UCSD-AML1 (cell line): Measurements from ENCODE around the gene DYNC2LI1.

Experiments
- DNase-seq: peaks from one replicate; lab custom pipeline; 2025; ENCODE audit not compliant: unreplicated experiment; lab: John Stamatoyannopoulos, UW

DYNC2LI1 gene

DNA sequence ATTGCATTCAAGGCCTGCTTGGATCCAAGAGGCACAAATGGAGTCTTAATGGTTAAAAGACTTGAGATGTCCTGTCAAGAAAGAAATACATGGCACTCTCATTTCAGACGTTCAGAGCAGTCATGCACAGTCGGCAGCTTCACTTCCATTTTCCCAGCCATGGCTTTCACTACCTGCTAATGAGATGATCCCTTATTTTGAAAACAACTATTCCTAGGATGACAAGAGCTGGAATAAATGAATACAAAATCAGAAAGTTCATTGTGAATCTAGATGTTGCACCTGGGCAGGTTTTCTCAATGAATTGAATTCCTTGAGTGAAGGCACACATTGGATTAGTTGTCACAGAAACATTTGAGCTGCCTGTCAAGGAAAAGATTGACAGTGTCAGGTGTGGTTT is 39.1 kb downstream of the DYNC2LI1 start:
- DNase-seq, result no peak

DNA sequence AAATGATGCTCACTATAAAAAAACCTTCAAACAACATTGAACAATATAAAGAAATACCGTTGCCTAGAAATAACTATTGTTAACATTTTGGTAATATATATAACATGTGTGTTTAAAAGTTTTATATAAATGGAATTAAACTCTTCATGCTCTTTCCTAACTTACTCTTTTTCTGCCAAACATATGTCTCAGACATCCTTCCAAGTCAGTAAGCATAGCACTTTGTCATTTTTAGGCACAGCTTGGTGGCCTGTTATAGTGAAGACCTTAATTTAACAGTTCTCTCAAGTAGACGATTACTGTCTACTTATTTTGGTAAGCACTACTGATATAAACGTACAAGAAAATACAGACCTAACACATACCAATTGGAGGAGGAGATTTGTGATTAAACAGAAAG is 40.9 kb downstream of the DYNC2LI1 start:
- DNase-seq, result no peak

DNA sequence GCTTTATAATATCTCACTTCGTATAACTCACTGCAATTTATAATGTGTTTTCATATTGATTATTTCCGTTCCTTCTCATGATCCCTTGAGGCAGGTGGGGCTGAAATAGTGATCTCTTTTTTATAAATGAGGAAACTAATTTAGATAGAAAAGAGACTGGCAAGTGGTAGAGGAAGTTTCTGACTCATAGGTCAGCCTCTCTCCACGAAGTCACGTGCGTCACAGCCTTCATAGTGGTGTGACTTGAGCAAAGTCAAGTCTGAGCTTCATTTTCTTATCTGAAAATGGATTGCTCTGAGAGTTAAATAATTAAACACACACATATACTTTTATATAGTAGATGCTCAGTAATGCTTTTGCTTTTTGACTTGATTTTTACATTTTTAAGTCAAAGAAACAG is 44.9 kb downstream of the DYNC2LI1 start:
- no peak for DNase-seq

DNA sequence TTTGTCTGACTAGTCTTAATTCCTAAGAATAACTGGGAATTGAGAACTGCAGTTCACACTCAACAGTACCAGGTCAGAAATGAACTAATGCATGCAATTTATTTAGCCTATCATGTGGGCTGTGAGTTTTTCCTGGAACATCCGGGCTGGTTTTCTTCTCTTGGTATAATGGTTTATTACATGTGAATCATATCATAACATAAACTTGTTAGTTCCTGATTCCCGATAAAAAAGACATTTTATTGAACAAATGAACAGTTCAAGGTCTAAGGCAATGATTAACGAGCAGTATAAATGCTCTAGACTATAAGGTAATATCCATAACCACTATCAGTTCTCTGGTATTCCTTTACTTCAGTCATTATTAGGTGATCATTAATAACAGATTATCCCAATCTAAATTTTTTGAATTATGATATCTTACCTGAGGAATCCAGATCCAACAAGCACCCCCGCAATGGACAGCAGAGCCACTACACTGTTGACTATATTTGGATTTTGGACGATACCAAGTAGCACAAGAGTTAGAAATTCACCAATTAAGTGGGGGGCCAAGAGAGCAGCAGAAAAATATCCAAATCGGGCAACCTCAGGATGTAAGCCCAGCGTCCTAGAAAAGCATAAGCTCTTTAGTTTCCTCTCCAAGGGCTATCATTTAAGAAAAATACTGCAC is 45.8 kb downstream of the DYNC2LI1 start:
- DNase-seq, result no peak

DNA sequence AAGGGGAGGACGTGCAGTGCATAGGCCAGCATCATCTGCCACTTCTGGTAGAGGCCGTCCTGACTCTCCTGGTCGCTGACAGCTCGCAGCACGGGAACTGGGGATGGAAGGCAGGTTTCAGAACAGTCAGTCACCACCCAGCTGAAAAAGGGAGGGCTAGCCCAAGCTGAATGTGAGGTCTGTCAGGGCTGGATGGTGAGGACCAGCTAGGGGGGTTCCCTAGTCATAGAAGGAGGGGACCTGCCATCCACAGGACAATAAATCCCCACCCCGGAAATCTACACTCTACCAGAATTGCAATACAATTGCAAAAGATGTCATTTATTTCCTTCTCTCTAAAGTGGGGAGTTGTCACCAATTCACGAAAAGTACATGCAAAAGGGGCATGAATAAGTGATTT is 49.0 kb downstream of the DYNC2LI1 start:
- no peak for DNase-seq

DNA sequence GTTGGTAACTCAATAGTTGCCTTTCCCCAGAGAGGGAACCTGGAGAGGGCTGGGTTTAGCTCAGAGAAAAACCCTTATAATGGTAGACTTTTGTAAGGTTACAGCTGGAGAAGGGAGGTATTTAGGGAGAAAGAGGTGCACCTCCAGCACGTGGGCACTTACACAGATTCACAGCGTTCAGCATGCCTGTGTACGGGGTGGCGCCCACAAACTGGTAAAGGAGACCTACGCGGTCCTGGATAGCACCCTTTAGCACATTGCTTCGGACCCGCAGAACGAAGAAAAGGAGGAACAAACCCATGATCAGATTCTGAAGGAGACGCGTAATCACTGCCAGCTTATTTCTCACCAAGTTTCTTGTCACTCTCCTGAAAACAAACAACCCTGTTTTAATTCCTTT is 49.9 kb downstream of the DYNC2LI1 start:
- no peak for DNase-seq

DNA sequence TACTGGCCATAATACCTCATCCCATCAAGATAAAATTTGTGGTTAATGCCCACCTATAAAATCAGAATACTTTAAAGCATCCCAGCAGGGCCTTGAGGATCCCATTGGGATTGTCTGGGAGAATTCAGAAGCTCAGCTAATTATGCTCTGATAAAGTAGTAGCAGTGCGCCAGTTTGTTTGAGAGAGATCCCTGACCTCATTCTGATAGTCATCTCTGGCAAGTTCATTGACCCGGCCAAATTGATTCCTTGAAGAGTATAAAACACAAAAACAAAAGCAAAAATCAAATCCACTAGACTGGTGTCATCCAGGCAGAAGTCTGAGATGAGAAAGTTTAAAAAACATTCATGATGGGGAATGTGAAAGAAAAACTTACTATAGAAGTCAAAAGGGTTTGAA is 50.7 kb downstream of the DYNC2LI1 start:
- no peak for DNase-seq

DNA sequence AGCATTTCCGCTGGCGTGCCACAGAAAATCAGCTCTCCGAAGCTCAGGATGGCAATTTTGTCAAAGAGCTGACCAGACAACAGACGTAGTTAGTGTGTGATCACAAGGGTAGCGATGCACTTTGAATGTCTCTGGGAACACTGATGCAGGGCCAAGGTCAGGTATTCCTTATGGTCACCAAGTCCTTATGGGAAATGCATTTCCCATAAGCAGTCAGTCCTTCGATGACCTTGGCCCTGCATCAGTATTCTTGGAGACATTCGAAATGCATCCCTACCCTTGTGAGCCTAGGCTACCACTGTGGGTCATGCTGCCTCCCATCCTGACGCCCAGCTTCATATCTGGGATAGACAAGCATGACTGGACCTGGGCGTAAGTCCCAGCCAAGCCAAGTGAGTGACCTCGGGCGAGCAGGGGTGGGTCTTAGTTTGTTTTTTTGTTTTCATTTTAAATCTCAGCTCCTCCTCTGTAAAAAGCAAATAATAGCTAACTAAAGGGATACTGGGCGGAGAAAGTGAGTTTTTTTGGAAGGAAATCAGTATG is 51.2 kb downstream of the DYNC2LI1 start:
- DNase-seq, result no peak

DNA sequence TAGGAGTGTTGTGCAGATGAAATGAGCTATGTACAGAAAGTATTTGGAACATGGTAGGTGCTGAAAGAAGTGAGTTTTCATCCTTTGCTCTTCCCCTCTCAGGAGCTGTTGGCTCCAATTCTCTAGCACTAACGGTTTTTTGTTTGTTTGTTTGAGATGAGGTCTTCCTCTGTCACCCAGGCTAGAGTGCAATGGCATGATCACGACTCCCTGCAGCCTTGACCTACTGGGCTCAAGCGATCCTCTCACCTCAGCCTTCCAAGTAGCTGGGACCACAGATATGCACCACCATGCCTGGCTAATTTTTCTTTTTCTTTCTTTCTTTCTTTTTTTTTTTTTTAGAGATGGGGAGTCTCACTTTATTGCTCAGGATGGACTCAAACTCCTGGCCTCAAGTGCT is 52.0 kb downstream of the DYNC2LI1 start:
- DNase-seq, result no peak

DNA sequence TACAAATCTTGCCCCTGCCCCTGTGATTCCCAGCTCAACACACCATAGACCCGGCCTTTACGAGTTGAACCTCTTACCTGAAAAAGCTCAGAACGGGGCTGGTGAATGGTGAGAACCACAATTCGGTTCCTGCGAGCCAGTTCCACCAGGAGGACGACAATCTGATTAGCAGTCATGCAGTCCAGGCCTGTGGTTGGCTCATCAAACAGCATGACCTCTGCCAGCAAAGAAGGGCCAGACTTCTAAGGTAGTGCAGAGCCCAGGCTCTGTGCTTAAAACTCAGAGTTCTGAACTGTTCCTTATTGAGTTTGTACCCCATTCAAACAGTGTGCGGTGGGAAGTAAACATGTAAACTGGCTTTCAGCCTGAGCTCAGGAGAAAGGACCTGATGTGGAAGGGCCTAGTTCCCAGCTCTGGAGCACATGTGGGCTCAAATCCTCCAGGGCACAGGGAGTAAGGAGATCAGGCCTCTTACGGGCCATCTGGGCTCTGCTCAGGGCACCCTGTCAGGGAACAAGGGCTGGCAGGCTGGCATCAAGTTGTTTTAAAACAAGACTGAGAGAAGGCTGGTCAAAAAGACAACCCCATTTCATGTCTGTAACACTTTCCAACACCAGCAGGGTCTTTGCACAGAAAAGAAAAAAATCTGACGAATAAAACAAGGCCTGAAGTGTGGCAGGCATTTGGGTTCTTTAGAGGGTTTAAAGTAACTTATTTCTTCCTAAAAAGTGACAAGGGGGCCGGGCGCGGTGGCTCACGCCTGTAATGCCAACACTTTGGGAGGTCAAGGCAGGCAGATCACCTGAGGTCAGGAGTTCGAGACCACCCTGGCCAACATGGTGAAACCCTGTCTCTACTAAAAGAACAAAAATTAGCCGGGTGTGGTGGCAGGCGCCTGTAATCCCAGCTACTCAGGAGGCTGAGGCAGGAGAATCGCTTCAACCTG is 52.7 kb downstream of the DYNC2LI1 start:
- DNase-seq, result no peak

DNA sequence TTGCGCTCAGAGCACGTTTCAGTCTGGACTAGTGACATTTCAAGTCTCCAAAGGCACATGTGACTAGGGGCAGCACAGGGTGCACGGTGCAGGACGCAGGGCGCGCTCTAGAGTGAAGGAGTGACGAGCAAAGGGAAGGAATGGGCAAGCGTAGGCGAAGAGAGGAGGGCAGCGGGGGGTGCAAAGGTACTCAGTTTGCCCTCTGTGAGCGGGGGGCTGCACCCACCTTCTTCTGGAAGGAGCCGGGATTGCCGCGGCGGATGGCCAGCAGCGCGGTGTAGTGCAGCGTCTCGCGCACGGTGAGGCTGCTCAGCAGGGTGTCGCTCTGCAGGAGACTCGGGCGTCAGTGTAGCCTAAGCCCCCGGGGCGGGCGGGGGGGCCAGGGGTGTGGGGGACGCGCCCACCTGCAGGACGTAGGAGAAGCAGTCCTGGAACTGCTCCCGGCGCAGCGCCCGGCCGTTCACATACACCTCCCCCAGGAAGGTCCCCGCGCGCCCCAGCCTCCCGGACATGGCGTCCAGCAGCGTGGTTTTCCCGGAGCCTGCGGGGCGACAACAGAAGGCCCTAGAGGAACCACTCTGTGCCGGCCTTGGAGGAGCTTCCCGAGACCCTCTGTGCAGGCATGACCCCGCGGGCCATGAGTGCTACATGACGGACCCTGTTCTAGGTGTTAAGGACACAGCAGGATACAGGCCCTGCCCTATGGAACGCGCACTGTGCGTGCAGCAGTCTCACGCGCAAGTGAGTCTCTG is 57.9 kb downstream of the DYNC2LI1 start:
- DNase-seq, result no peak

DNA sequence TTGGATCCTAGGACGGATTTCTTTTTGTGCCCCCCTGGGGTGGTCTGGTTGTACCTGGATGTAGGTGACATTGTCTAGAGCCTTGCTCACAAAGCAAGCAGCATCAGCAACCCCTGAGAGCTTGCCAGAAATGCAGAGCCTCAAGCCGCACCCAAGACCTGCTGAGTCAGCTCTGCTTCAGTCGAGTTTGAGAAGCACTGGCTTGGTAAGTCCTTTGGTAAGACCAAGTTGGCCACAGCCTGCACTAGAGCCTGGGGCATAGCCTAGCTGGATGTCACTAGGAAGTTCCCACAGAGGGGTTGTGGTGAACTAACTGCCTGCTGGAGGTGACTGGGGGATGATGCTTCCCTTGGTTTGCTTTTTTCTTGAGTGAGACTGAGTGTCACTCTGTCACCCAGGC is 58.6 kb downstream of the DYNC2LI1 start:
- DNase-seq, result no peak

DNA sequence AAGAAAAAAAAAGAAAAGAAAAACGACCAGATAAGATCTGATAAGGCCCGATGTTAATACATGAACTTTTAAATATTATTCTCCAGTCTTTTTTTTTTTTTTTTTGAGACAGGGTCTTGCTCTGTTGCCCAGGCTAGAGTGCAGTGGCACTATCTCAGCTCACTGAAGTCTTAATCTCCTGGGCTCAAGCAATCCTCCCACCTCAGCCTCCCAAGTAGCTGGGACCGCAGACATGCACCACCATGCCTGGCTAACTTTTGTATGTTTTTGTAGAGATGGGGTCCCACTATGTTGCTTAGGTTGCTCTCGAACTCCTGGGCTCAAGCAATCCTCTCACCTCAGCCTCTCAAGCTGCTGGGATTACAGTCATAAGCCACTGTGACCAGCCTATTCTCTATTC is 63.2 kb downstream of the DYNC2LI1 start:
- no peak for DNase-seq

DNA sequence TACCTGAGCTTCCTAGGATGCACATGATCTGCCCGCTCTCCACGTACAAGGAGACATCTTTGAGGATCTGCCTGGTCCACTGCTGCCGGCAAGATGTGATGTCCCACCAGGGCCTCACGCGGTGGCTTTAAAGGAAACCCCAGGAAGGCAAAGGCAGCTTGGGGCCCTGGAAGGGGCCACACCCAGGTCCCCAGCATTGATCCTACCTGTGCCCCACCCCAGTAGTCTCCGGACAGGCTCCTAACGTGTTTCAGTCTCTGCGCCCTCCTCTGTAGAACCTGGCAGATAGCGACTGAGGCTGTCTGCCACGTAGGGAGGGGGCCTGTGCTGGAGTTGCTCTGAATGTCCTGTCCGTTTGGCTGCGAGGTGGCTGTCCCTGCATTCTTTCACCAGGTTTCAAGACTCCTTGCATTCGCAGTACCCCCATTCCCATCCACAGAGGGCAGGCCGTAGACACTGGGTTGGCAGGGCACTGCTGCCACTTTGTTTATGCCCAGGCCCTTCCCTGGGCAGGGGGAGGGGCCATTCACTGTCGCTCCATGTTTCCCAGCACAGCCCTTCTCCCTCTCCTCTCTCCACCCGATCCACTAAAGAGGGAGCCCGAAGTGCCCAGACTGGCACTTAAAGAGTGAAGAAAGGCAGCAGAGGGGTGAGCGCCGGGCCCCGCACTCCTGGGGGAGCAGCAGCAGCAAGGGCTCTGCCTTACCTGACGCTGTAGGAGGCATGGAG is 64.2 kb downstream of the DYNC2LI1 start:
- no peak for DNase-seq

DNA sequence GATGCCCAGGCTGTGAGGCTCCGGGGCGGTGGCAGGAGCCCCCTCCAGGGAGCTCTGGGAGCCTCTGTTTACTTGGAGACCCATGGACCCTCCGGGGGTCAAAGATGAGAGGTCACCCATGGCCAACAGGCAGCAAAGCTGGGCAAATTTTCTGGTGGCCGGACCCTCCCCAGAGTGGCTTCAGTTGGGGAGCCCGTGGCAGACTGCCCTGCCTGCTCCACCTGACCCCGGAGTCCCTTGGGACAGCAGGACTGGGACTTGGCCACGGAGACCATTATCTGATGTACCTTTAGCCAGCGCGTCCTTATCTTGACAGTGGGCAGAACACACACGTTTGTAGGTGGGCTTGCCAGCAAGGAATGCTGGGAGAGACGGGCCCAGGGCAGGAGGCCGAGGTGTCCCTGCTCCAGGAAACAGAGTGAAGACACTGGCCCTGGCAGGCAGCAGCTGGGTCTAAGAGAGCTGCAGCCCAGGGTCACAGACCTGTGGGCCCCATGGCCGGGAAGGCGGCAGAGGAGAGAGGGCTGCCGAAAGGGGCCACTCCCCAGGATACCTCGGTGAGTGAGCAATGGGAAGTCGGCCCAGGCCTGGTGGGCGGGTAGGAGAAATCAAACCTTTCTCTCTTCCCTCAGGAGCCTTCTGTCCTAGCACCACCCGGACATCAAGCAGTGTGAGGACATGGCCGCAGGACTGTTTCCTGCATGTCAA is 64.9 kb downstream of the DYNC2LI1 start, which contains the start of the genes ABCG5 and ABCG8:
Gene ABCG5, minus strand, starts transcription at position 280 of the 708 bp plus-strand sequence. Its CDS starts 160 bp downstream, at position 120.
Gene ABCG8, plus strand, starts transcription at position 412 of the 708 bp plus-strand sequence. Its CDS starts 83 bp downstream, at position 495.
- no peak for DNase-seq

DNA sequence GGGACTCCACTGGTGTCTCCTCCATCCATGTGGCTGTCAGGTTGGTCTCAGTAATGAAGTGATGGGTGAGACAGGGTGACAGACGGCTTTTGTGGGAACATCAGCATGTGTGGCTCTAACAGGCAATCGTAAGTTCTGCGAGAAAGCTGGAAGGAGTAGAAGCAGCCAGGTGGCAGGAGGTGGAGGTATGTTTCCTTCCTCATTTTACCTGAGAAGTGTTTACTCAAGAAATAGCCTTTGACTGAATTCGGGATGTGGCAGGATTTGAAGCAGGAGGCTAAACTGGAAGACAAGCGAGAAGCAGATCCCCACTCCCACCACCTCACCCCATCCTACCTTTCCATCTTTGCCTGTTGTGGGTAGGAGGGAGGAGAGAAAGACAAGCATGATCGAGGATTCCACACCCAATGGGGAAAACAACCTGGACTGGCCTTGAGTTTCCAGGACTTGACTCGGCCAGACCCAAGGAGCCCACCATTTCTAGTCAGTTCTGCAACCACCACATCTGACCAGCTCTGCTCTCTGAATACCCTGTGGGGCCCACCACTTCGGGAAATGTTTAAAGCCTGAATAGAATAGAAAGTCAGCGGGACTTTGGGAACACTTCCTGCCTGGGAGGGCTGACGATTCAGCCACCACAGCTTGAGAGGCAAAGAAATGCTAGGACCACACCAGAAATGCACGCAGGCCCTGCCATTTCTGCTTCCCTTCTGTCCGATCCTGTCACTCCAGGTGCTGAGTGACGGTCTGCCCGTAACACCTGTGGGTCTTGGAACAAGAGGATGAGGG is 66.1 kb downstream of the DYNC2LI1 start:
- no peak for DNase-seq

DNA sequence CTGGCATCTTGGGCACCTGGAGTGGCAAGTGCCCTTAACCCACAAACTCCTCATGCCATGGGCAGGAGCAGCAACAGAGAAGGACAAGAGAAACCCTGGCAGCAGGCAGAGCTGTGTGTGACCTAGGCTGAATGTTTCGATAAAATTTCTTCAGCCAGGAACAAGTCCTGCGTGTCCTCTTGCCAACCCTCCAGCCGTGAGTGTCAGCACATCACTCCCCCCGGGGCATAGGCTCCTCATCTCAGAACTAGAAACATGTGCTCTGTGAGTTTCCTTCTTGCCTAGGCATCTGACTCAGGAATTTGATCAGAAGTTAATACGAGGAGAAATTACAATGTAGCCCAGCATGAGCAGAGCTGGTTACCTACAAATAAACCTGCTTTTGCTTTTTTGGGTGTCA is 67.1 kb downstream of the DYNC2LI1 start:
- DNase-seq, result no peak

DNA sequence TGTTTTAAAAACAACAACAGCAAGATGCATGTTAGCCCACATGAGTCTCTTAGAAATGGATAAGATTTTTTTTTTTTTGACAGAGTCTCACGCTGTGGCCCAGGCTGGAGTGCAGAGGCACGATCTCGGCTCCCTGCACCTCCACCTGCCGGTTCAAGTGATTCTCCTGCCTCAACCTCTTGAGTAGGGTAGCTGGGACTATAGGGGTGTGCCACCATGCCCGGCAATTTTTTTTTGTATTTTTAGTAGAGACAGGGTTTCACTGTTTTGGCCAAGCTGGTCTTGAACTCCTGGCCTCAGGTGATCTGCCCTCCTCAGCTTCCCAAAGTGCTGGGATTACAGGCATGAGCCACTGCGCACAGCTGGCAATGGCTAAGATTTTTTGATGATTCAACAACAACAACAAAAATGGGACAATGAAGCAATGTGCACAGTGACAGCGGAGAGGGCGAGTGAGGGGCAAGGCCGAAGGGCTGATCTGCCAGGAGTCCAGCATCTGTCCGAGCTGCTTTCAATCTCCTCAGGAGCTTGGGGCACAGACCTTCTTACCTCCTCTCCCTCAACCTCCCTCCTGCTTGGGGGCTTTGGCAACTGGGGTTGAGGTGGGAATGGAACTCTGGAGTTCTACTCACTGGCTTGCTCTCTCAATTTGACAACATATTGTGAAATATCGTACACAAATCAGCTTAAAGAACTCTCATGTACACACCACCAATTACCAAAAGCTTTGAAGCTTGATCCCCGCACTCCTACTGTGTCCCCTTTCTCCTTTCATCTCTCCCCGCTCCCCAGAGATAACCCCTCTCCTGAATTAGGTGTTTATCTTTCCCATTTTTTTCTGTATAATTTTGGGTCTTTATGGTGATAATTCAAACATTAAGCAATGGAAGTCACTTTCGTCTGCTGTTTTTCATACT is 68.4 kb downstream of the DYNC2LI1 start:
- no peak for DNase-seq
